ES-I3 (cell line): ENCODE data around the gene PSMC4.

Experiments used
- H3K36me3 ChIP-seq: 2 replicates; pipeline ENCODE4 v1.6.1; 2013; ENCODE audit warnings: mild to moderate bottlenecking, low read length, control low read depth, moderate library complexity; ENCODE audit not compliant: insufficient read depth
- H3K4me1 ChIP-seq: 2 replicates; pipeline ENCODE4 v1.6.1; 2013; ENCODE audit warnings: mild to moderate bottlenecking, control low read depth, low read length; ENCODE audit not compliant: insufficient read depth
- H3K9ac ChIP-seq: 2 replicates; pipeline ENCODE4 v1.6.1; 2013; ENCODE audit warnings: low read depth, mild to moderate bottlenecking, low read length, moderate library complexity
- H3K9me3 ChIP-seq: 2 replicates; pipeline ENCODE4 v1.6.1; 2013; ENCODE audit warnings: mild to moderate bottlenecking, low read length, moderate library complexity; ENCODE audit not compliant: control insufficient read depth, insufficient read depth

Gene PSMC4

GRCh38 chr19:40026597-40026970, 55.6 kb downstream of the PSMC4 start:
- H3K36me3 ChIP-seq = no peaks in the 10 kb centered on the region; the same call in 1 of the 2 replicates
- no peaks in the 10 kb centered on the region for H3K4me1 ChIP-seq
- H3K9ac ChIP-seq = no peak overlapping the region
- H3K9me3 ChIP-seq = peaks cover 58% of the 10 kb centered on the region
